ENCODE measurements around the gene NIT1.
"Not testable (repeated sequence)": the region's sequence is repeated elsewhere in the genome, so short reads cannot be mapped to it uniquely, and the experiment has no call there.

The NIT1 gene

DNA sequence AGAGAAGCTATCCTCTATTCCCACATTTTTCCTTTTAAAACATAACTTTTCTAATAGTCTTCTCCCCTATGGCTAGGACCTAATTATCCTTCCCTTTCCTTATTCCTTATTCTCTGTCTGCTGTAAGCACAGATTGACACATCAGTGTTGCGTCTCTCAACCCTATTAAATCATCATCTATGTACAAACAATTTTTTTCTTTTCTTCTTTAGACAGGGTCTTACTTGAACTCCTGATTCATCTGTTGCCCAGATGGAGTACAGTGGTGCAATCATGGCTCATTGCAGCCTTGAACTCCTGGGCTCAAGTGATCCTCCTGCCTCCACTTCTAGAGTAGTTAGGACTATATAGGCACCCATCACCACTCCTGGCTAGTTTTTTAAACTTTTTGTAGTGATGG, 11.5 kb upstream of the NIT1 start:
- TF ChIP-seq, protein P1, sequence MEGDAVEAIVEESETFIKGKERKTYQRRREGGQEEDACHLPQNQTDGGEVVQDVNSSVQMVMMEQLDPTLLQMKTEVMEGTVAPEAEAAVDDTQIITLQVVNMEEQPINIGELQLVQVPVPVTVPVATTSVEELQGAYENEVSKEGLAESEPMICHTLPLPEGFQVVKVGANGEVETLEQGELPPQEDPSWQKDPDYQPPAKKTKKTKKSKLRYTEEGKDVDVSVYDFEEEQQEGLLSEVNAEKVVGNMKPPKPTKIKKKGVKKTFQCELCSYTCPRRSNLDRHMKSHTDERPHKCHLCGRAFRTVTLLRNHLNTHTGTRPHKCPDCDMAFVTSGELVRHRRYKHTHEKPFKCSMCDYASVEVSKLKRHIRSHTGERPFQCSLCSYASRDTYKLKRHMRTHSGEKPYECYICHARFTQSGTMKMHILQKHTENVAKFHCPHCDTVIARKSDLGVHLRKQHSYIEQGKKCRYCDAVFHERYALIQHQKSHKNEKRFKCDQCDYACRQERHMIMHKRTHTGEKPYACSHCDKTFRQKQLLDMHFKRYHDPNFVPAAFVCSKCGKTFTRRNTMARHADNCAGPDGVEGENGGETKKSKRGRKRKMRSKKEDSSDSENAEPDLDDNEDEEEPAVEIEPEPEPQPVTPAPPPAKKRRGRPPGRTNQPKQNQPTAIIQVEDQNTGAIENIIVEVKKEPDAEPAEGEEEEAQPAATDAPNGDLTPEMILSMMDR (IDR thresholded peaks at IDR 0.05; ENCODE audit: control insufficient read depth, insufficient read depth, low read depth, low read length, missing control alignments) = no peak
- DNase-seq (ENCODE audit: low read depth) = no peak
- no peak overlapping the region for H3K4me3 ChIP-seq (ENCODE audit: control insufficient read depth, low read depth, low read length)

DNA sequence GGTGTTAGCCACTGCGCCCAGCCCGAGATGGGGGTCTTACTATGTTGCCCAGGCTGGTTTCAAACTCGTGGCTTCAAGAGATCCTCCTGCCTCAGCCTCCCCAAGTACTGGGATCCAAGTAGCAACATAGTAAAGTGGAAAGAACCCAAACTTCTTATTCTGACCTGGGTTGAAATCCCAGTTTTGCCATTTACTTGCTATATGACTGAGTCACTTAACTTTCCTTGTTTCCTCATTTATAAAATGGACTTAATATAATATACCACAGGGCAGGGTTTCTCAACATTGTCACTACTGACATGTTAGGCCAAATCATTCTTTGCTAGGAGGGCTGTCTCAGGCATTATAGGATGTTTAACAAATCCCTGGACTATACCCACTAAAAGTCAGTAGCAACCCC, 6.8 kb upstream of the NIT1 start:
- TF ChIP-seq, protein P1 (IDR thresholded peaks at IDR 0.05; ENCODE audit: control insufficient read depth, insufficient read depth, low read depth, low read length, missing control alignments) = no peak
- H3K4me3 ChIP-seq (ENCODE audit: control insufficient read depth, low read depth, low read length) = no peak overlapping the region
- DNase-seq (ENCODE audit: low read depth) = no peak

DNA sequence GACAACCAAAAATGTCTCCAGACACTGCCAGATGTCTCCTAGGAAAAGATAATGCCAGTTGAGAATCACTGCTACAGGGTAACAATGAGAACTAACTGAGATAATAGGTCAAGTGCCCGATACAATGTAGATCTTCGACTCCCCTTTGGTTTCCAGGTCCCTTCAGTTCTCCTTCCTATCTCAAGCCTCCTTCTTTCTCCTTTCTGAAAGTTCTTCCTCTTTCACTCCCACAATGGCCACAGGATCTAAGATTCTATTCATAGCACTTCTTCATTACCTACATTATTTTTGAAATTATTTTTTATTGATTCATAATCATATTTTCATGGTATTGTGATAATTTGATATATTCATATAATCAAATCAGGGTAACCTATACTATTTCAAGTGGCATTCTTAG, 6.4 kb upstream of the NIT1 start:
- TF ChIP-seq, protein P1 (IDR thresholded peaks at IDR 0.05; ENCODE audit: control insufficient read depth, insufficient read depth, low read depth, low read length, missing control alignments) = no peak
- no peak for DNase-seq (ENCODE audit: low read depth)
- H3K4me3 ChIP-seq (ENCODE audit: control insufficient read depth, low read depth, low read length) = no peak overlapping the region

DNA sequence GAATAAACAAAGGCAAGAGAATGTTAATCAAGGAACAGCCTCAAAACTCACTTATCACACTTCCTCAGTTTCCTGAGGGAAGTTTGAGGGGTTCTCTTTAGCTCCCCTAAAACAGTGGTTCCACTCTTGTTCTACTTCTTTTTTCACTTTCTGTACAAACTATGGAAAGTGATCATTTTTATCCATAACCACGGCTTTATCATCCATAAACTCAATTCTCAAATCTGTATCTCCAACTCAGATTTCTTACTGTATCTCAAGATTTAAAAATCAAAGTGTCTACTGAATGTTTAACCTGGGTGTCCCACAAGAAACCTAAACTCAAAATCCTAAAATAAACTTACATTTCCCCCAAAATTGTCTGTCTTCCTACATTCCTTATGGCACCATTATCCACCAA, 4.0 kb upstream of the NIT1 start:
- H3K4me3 ChIP-seq (ENCODE audit: control insufficient read depth, low read depth, low read length) = no peak overlapping the region
- TF ChIP-seq, protein P1 (IDR thresholded peaks at IDR 0.05; ENCODE audit: control insufficient read depth, insufficient read depth, low read depth, low read length, missing control alignments) = no peak
- no peak for DNase-seq (ENCODE audit: low read depth)

DNA sequence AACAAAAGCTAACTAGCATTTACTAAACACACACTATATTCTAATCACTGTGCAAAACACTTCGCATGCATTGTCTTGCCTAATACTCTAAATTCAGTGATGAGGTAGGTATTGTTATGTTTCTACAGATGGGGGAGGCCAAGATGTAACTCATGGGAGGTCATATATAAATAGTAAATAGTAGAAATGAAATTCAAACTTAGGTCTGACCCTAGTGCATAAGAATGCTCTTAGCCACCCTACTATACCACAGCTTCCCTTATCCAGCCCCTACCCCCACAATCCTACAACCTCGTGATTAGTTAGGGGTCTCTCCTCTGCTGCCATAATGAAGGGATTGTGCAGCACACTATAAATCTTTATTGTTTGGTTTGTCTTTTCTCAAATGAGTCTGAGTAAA, 3.3 kb upstream of the NIT1 start:
- no peak for DNase-seq (ENCODE audit: low read depth)
- H3K4me3 ChIP-seq (ENCODE audit: control insufficient read depth, low read depth, low read length) = no peak overlapping the region
- TF ChIP-seq, protein P1 (IDR thresholded peaks at IDR 0.05; ENCODE audit: control insufficient read depth, insufficient read depth, low read depth, low read length, missing control alignments) = no peak

DNA sequence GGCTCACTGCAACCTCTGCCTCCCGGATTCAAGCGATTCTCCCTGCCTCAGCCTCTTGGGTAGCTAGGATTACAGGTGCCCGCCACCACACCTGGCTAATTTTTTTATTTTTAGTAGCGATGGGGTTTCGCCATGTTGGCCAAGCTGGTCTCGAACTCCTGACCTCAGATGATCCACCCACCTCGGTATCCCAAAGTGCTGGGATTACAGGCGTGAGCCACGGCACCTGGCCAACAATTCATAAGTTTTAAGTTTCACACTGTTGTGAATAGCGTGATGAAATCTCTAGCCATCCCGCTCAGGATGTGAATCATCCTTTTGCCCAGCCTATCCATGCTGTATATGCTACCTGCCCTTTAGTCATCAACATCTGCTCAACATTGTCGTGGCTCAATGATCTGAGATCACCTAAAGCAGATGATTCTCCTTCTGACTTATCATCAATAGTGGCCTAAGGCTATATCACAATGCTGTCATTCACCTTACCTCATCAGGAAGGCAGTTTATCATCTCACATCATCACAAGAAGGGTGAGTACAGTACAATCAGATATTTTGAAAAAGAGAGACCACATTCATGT, 2.7 kb upstream of the NIT1 start:
- DNase-seq (ENCODE audit: low read depth) = peak; percentile 65
- H3K4me3 ChIP-seq (ENCODE audit: control insufficient read depth, low read depth, low read length) = no peak overlapping the region
- TF ChIP-seq, protein P1 (IDR thresholded peaks at IDR 0.05; ENCODE audit: control insufficient read depth, insufficient read depth, low read depth, low read length, missing control alignments) = no peak

DNA sequence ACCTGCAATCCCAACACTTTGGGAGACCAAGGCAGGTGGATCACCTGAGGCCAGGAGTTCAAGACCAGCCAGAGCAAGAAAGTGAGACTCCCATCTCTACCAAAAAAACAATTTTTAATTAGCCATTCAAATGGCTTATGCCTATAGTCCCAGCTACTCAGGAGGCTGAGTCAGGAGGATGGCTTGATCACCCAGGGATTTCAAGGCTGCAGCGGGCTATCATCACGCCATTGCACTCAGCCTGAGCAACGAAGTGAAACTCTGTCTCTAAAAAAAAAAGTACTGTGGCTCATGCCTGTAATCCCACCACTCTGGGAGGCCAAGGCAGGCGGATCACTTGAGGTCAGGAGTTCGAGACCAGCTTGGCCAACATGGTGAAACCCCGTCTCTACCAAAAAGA, 1.9 kb upstream of the NIT1 start:
- DNase-seq (ENCODE audit: low read depth); H3K4me3 ChIP-seq (ENCODE audit: control insufficient read depth, low read depth, low read length): not testable (repeated sequence)

Measured in AG09309 (cell line).